ENCODE results near the gene EDC4. TPM values are rescaled to one million over a fixed set of nuclear protein-coding genes. Genes with fewer than 3 reads are reported as not detected.

The EDC4 gene
- total and polyA plus RNA-seq, 2 of the 13 experiments (the other 11 are each of a cell fraction or from before 2014, with no cell fraction given), result 51.4 to 59.1 TPM

DNA sequence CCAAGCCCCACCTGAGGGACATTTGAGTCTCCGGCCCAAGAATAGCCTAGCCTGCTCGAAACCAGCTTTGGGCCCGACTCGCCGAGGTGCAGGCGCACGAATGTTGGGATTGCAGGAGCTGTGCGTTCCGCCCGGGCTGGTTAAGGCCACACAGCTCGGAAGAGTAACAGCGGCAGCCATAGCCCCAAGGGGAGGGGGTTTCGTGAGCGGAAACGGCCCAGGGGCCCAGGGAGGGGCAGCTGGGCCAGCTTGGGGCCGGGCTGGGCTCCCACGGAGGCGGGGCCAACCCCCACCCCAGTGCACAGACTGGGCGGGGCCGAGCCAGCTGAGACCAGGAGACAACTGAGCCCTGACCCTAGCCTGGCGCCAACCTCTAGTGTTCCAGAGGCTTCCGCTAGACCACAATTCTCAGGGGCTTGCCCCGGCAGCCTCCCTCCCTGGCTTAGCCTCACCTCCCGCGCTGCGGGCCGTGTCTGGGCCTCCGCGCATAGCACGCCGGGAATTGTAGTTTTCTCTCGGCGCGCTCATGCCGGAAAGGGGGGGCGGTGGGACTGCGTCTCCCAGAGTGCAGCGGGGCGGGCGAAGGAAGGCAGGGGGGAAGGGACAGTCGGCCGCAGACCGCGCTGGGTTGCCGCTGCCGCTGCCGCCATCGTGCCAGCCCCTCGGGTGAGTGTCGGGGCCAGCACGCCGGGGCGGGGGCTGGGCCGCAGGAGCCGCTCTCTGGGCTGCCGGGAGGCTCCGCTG lies 26.4 kb upstream of the EDC4 start, which contains the start of gene NUTF2 (continued):
- TF ChIP-seq MXD1 (CRISPR knock-in tag; IDR thresholded peaks at IDR 0.05) (peak; percentile 89; the same call in 1 of the 2 replicates), NFE2 (CRISPR knock-in tag; IDR thresholded peaks at IDR 0.05) (no peak), ZNF10 (CRISPR knock-in tag; IDR thresholded peaks at IDR 0.05; ENCODE audit: borderline replicate concordance, low read depth) (no peak), ZNF746 (CRISPR knock-in tag; IDR thresholded peaks at IDR 0.05) (peak; percentile 79), DR1 (CRISPR knock-in tag; IDR thresholded peaks at IDR 0.05) (peak; percentile 29; the same call in 1 of the 2 replicates), ZFP90 (CRISPR knock-in tag; IDR thresholded peaks at IDR 0.05; ENCODE audit: borderline replicate concordance) (no peak; the same call in 1 of the 2 replicates), ELF4 (CRISPR knock-in tag; IDR thresholded peaks at IDR 0.05; ENCODE audit: borderline replicate concordance) (peak; percentile 70; the same call in 1 of the 2 replicates), SATB2 (CRISPR knock-in tag; IDR thresholded peaks at IDR 0.05) (peak; percentile 66; the same call in 1 of the 2 replicates), POLR2AphosphoS5 (IDR thresholded peaks at IDR 0.05; ENCODE audit: low read depth, low read length) (peak; percentile 54), ATM (IDR thresholded peaks at IDR 0.05; ENCODE audit: borderline replicate concordance) (no peak), NFIC (IDR thresholded peaks at IDR 0.05; ENCODE audit: low read length) (no peak), RFXAP (CRISPR knock-in tag; IDR thresholded peaks at IDR 0.05; ENCODE audit: borderline replicate concordance) (peak; percentile 73; the same call in 1 of the 2 replicates), ZNF780A (CRISPR knock-in tag; IDR thresholded peaks at IDR 0.05) (no peak), NR2F6 (IDR thresholded peaks at IDR 0.05) (0 out of 2 replicates have a peak, but pooled peaks have one; percentile 49), NR2F6 (CRISPR knock-in tag; IDR thresholded peaks at IDR 0.05) (peak; percentile 80), ZNF660 (CRISPR knock-in tag; IDR thresholded peaks at IDR 0.05; ENCODE audit: borderline replicate concordance, low read depth) (no peak; the same call in 1 of the 2 replicates), ZNF264 (CRISPR knock-in tag; IDR thresholded peaks at IDR 0.05) (peak; percentile 80), TAF1 (CRISPR knock-in tag; IDR thresholded peaks at IDR 0.05) (peak; percentile 71), ATF7 (IDR thresholded peaks at IDR 0.05) (no peak), ATF7 (CRISPR knock-in tag; IDR thresholded peaks at IDR 0.05) (peak; percentile 63; the same call in 1 of the 2 replicates), ZNF800 (CRISPR knock-in tag; IDR thresholded peaks at IDR 0.05) (peak; percentile 13; the same call in 1 of the 2 replicates), NFKB2 (CRISPR knock-in tag; IDR thresholded peaks at IDR 0.05; ENCODE audit: borderline replicate concordance) (peak; percentile 38; the same call in 1 of the 2 replicates), MXD3 (CRISPR knock-in tag; IDR thresholded peaks at IDR 0.05) (peak; percentile 9; the same call in 1 of the 2 replicates)
- TF ChIP-seq, protein P1, sequence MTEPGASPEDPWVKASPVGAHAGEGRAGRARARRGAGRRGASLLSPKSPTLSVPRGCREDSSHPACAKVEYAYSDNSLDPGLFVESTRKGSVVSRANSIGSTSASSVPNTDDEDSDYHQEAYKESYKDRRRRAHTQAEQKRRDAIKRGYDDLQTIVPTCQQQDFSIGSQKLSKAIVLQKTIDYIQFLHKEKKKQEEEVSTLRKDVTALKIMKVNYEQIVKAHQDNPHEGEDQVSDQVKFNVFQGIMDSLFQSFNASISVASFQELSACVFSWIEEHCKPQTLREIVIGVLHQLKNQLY (CRISPR knock-in tag; IDR thresholded peaks at IDR 0.05), result peak; percentile 26; the same call in 1 of the 2 replicates
- TF ChIP-seq, protein P2, sequence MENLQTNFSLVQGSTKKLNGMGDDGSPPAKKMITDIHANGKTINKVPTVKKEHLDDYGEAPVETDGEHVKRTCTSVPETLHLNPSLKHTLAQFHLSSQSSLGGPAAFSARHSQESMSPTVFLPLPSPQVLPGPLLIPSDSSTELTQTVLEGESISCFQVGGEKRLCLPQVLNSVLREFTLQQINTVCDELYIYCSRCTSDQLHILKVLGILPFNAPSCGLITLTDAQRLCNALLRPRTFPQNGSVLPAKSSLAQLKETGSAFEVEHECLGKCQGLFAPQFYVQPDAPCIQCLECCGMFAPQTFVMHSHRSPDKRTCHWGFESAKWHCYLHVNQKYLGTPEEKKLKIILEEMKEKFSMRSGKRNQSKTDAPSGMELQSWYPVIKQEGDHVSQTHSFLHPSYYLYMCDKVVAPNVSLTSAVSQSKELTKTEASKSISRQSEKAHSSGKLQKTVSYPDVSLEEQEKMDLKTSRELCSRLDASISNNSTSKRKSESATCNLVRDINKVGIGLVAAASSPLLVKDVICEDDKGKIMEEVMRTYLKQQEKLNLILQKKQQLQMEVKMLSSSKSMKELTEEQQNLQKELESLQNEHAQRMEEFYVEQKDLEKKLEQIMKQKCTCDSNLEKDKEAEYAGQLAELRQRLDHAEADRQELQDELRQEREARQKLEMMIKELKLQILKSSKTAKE (CRISPR knock-in tag; IDR thresholded peaks at IDR 0.05; ENCODE audit: borderline replicate concordance), result peak; percentile 90
